ENCODE results near the gene MLN.

DNA sequence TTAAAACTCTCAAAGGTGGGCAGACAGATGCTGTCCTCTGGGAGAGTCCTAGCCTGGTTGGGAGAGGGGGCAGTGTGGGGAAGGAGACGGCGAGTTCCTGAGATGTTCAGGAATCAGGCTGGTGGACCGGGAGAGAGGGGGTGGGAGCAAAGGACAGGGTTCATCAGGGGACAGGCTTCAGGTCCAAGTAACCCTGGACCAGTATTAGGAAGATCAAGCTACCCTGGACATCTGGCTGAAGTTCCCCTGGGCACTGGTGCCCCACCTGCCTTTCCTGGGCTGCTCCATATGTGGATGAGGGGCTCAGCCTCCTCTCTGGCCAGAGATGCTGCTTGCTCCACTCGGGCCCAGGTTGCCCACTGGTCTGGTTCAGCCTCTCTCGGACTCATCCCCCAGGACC, 56.0 kb downstream of the MLN start:
- TF ChIP-seq, protein P1, sequence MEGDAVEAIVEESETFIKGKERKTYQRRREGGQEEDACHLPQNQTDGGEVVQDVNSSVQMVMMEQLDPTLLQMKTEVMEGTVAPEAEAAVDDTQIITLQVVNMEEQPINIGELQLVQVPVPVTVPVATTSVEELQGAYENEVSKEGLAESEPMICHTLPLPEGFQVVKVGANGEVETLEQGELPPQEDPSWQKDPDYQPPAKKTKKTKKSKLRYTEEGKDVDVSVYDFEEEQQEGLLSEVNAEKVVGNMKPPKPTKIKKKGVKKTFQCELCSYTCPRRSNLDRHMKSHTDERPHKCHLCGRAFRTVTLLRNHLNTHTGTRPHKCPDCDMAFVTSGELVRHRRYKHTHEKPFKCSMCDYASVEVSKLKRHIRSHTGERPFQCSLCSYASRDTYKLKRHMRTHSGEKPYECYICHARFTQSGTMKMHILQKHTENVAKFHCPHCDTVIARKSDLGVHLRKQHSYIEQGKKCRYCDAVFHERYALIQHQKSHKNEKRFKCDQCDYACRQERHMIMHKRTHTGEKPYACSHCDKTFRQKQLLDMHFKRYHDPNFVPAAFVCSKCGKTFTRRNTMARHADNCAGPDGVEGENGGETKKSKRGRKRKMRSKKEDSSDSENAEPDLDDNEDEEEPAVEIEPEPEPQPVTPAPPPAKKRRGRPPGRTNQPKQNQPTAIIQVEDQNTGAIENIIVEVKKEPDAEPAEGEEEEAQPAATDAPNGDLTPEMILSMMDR (IDR thresholded peaks at IDR 0.05) = no peak
- no peak for TF ChIP-seq EZH2 (IDR thresholded peaks at IDR 0.05; ENCODE audit: borderline replicate concordance, insufficient read depth, low read depth, low read length, poor library complexity, severe bottlenecking)

Data from B cell (primary cell).